Testis (tissue), 3 donors: ENCODE data around the gene GPR39. TPM values are rescaled to one million over a fixed set of nuclear protein-coding genes. Genes with fewer than 3 reads are reported as not detected.

Experiments used
- DNase-seq: peaks from one replicate; pipeline ENCODE4 v3.0.0-alpha.2; 2019
- H3K27ac ChIP-seq, 2 donors: fragments of 200-600 bp; sonication (generic); one replicate each; pipeline ENCODE4 v1.5.1; 2019
- H3K27me3 ChIP-seq: fragments of 200-600 bp; sonication (generic); one replicate; pipeline ENCODE4 v1.5.1; 2019
- H3K36me3 ChIP-seq: fragments of 200-600 bp; sonication (generic); one replicate; pipeline ENCODE4 v1.5.1; 2017; ENCODE audit warnings: low read depth; ENCODE audit errors: missing control alignments
- H3K4me1 ChIP-seq: fragments of 200-600 bp; sonication (generic); one replicate; pipeline ENCODE4 v1.5.1; 2019
- H3K4me3 ChIP-seq, 2 donors: fragments of 200-600 bp; sonication (generic); one replicate each; pipeline ENCODE4 v1.5.1; 2017 to 2019
- H3K9me3 ChIP-seq: fragments of 200-600 bp; sonication (generic); one replicate; pipeline ENCODE4 v1.5.1; 2017
- CTCF ChIP-seq, 3 experiments: fragments of 450-650 bp in 2 of 3; fragments of 200-600 bp in 1 of 3; sonication (generic) in 1 of 3; IDR thresholded peaks; one replicate each; pipeline ENCODE4 v1.5.1; 2016 to 2019; ENCODE audit warnings: antibody characterized with exemption in 3 of 3, mild to moderate bottlenecking in 2 of 3, moderate library complexity in 1 of 3
- POLR2A ChIP-seq: fragments of 450-650 bp; IDR thresholded peaks from one replicate; pipeline ENCODE4 v1.6.1; 2017; ENCODE audit warnings: antibody characterized with exemption, mild to moderate bottlenecking, moderate library complexity
- WGBS, 2 donors: methylation state at CpG; one replicate each; pipeline ENCODE4 v1.1.5; 2018; 5-methylcytosine and 5-hydroxymethylcytosine counted together
- intact Hi-C: fragments of 100-400 bp; cut with DNase I; formaldehyde crosslinking; loops from one replicate; pipeline ENCODE4 v1.15.1; 2023; ENCODE audit warnings: low total_unique reads
- polyA plus RNA-seq: library from polyadenylated mRNA; stranded (reverse); fragments of 350-450 nt; fragmentation: Illumina TruSeq; extraction: RNeasy Lipid Tissue Mini Kit (QIAGEN cat#74804); gene quantifications from one replicate; pipeline ENCODE4 v1.2.3, GENCODE V29; 2014; ENCODE audit warnings: low read depth, low replicate concordance; ENCODE audit not compliant: insufficient read depth
- total RNA-seq, 2 donors: library from RNA; depleted of rRNA; stranded (reverse); fragments of >200 nt; gene quantifications; one replicate each; pipeline ENCODE4 v1.2.3, GENCODE V29; 2016

The GPR39 gene
- total and polyA plus RNA-seq, 3 donors from 2014 or later, result 2.7 to 19.5 (median 4.0) TPM

- TF ChIP-seq CTCF (IDR thresholded peaks at IDR 0.05) (no peak), POLR2A (no peak)
- H3K4me1 ChIP-seq, result no peaks in the 10 kb centered on the region
- intact Hi-C loops, result no loop called here
- H3K27ac ChIP-seq, result no peak overlapping the region
- no peak overlapping the region for H3K4me3 ChIP-seq
- H3K9me3 ChIP-seq, result no peaks in the 10 kb centered on the region
- no peak for DNase-seq
- H3K27me3 ChIP-seq, result no peaks in the 10 kb centered on the region
- H3K36me3 ChIP-seq, result no peaks in the 10 kb centered on the region
- WGBS, 2 donors, result 76 to 80% methylated on average over 4 of the region's 4 CpGs
Observed at GRCh38 chr2:132403146-132403545, 13.5 kb upstream of the GPR39 start.

GRCh38 chr2:132404056-132404455, 12.5 kb upstream of the GPR39 start:
- no peaks in the 10 kb centered on the region for H3K27me3 ChIP-seq
- WGBS, 2 donors, result 68 to 74% methylated on average over 8 of the region's 8 CpGs
- no peaks in the 10 kb centered on the region for H3K36me3 ChIP-seq
- no peaks in the 10 kb centered on the region for H3K4me1 ChIP-seq
- H3K27ac ChIP-seq, result no peak overlapping the region
- TF ChIP-seq POLR2A, result no peak
- TF ChIP-seq CTCF (IDR thresholded peaks at IDR 0.05), result no peak
- H3K4me3 ChIP-seq, result no peak overlapping the region
- intact Hi-C loops, result no loop called here
- no peak for DNase-seq
- no peaks in the 10 kb centered on the region for H3K9me3 ChIP-seq

GRCh38 chr2:132407784-132408183, 8.8 kb upstream of the GPR39 start:
- no peak for DNase-seq
- WGBS, 2 donors, result 60 to 77% methylated on average over 2 of the region's 2 CpGs
- no peaks in the 10 kb centered on the region for H3K36me3 ChIP-seq
- H3K4me3 ChIP-seq, result no peak overlapping the region
- intact Hi-C loops, result no loop called here
- no peaks in the 10 kb centered on the region for H3K9me3 ChIP-seq
- H3K27me3 ChIP-seq, result no peaks in the 10 kb centered on the region
- no peak for TF ChIP-seq POLR2A
- no peak for TF ChIP-seq CTCF (IDR thresholded peaks at IDR 0.05)
- H3K27ac ChIP-seq, result no peak overlapping the region
- H3K4me1 ChIP-seq, result no peaks in the 10 kb centered on the region

GRCh38 chr2:132412021-132412420, 4.6 kb upstream of the GPR39 start:
- no peaks in the 10 kb centered on the region for H3K9me3 ChIP-seq
- no peak overlapping the region for H3K27ac ChIP-seq
- H3K27me3 ChIP-seq, result no peaks in the 10 kb centered on the region
- H3K36me3 ChIP-seq, result no peaks in the 10 kb centered on the region
- TF ChIP-seq POLR2A, result no peak
- no peak for TF ChIP-seq CTCF (IDR thresholded peaks at IDR 0.05)
- peaks cover 6% of the 10 kb centered on the region for H3K4me1 ChIP-seq
- intact Hi-C loops, result no loop called here
- 85 to 91% methylated on average over 1 of the region's 1 CpG for WGBS, 2 donors
- DNase-seq, result no peak
- no peak overlapping the region for H3K4me3 ChIP-seq

GRCh38 chr2:132414081-132414480, 2.5 kb upstream of the GPR39 start:
- DNase-seq, result no peak
- no peaks in the 10 kb centered on the region for H3K36me3 ChIP-seq
- no peaks in the 10 kb centered on the region for H3K9me3 ChIP-seq
- 91 to 93% methylated on average over 6 of the region's 6 CpGs for WGBS, 2 donors
- intact Hi-C loops, result no loop called here
- no peak for TF ChIP-seq POLR2A
- TF ChIP-seq CTCF (IDR thresholded peaks at IDR 0.05), result no peak
- H3K4me1 ChIP-seq, result peaks cover 6% of the 10 kb centered on the region
- no peak overlapping the region for H3K4me3 ChIP-seq
- no peak overlapping the region for H3K27ac ChIP-seq
- no peaks in the 10 kb centered on the region for H3K27me3 ChIP-seq
